Left forelimb (tissue), 1 donor: ENCODE data around the gene KCNQ1.

Source experiments
- DNase-seq: peaks from one replicate; pipeline ENCODE4 v3.0.0-alpha.2; 2018; ENCODE audit warnings: low spot score

KCNQ1 gene

GRCh38 chr11:2553886-2554285 is 109.1 kb downstream of the KCNQ1 start:
- DNase-seq = peak; percentile 40

- peak; percentile 62 for DNase-seq
Measured at GRCh38 chr11:2554338-2555207, 109.8 kb downstream of the KCNQ1 start.

GRCh38 chr11:2555336-2555735 is 110.5 kb downstream of the KCNQ1 start:
- DNase-seq = peak; percentile 54

- DNase-seq = no peak
Measured at GRCh38 chr11:2555891-2556290, 111.1 kb downstream of the KCNQ1 start.

GRCh38 chr11:2557381-2557780 is 112.6 kb downstream of the KCNQ1 start:
- peak; percentile 34 for DNase-seq

- DNase-seq = no peak
Measured at GRCh38 chr11:2558397-2558796, 113.6 kb downstream of the KCNQ1 start.

GRCh38 chr11:2558861-2559526 is 114.2 kb downstream of the KCNQ1 start:
- DNase-seq = peak; percentile 44

- DNase-seq = peak; percentile 59
Measured at GRCh38 chr11:2559527-2560311, 114.9 kb downstream of the KCNQ1 start.

- DNase-seq = peak; percentile 58
Measured at GRCh38 chr11:2561696-2562581, 117.1 kb downstream of the KCNQ1 start.

- no peak for DNase-seq
Measured at GRCh38 chr11:2562890-2563212, 118.0 kb downstream of the KCNQ1 start.

- DNase-seq = no peak
Measured at GRCh38 chr11:2563213-2564007, 118.6 kb downstream of the KCNQ1 start.

GRCh38 chr11:2564008-2564530 is 119.3 kb downstream of the KCNQ1 start:
- no peak for DNase-seq

GRCh38 chr11:2564588-2565425 is 120.0 kb downstream of the KCNQ1 start:
- DNase-seq = no peak

- DNase-seq = no peak
Measured at GRCh38 chr11:2565447-2566222, 120.8 kb downstream of the KCNQ1 start.

GRCh38 chr11:2566223-2567025 is 121.6 kb downstream of the KCNQ1 start:
- DNase-seq = no peak

GRCh38 chr11:2567026-2567671 is 122.3 kb downstream of the KCNQ1 start:
- no peak for DNase-seq

- no peak for DNase-seq
Measured at GRCh38 chr11:2569321-2569721, 124.5 kb downstream of the KCNQ1 start.
